ENCODE results near the gene MAD1L1.

Gene MAD1L1

GRCh38 chr7:2253525-2254244, 20.9 kb upstream of the MAD1L1 start:
- peaks cover 11% of the 10 kb centered on the region for H3K36me3 ChIP-seq

GRCh38 chr7:2253021-2253420, 20.3 kb upstream of the MAD1L1 start:
- Histone ChIP-seq H3K4me3 (ENCODE audit: low read depth in 1 of 2, low read length in 1 of 2) (no peak overlapping the region), H3K27me3 (no peaks in the 10 kb centered on the region), H3K27ac (no peak overlapping the region), H3K36me3 (peaks cover 11% of the 10 kb centered on the region), H3K4me1 (ENCODE audit: control insufficient read depth in 1 of 2, insufficient read depth in 1 of 2, low read depth in 1 of 2, low read length in 1 of 2) (peaks cover 12 to 15% of the 10 kb centered on the region in 2 experiments), H3K9me3 (no peaks in the 10 kb centered on the region)
- TF ChIP-seq CTCF (IDR thresholded peaks at IDR 0.05): no peak

More at GRCh38 chr7:2253525-2254244, 20.9 kb upstream of the MAD1L1 start:
- Histone ChIP-seq H3K4me3 (ENCODE audit: low read depth in 1 of 2, low read length in 1 of 2) (no peak overlapping the region), H3K4me1 (ENCODE audit: control insufficient read depth in 1 of 2, insufficient read depth in 1 of 2, low read depth in 1 of 2, low read length in 1 of 2) (peaks cover 11 to 14% of the 10 kb centered on the region in 2 experiments), H3K27ac (no peak overlapping the region), H3K9me3 (no peaks in the 10 kb centered on the region), H3K27me3 (no peaks in the 10 kb centered on the region)
- TF ChIP-seq CTCF (IDR thresholded peaks at IDR 0.05): no peak

GRCh38 chr7:2251841-2252771, 19.4 kb upstream of the MAD1L1 start:
- H3K36me3 ChIP-seq: peaks cover 11% of the 10 kb centered on the region
- no peak for TF ChIP-seq CTCF (IDR thresholded peaks at IDR 0.05)

GRCh38 chr7:2251381-2251780, 18.6 kb upstream of the MAD1L1 start:
- Histone ChIP-seq H3K27me3 (no peaks in the 10 kb centered on the region), H3K4me1 (ENCODE audit: control insufficient read depth in 1 of 2, insufficient read depth in 1 of 2, low read depth in 1 of 2, low read length in 1 of 2) (peaks cover 13 to 18% of the 10 kb centered on the region in 2 experiments), H3K4me3 (ENCODE audit: low read depth in 1 of 2, low read length in 1 of 2) (no peak overlapping the region), H3K27ac (no peak overlapping the region), H3K9me3 (no peaks in the 10 kb centered on the region), H3K36me3 (peaks cover 4% of the 10 kb centered on the region)
- TF ChIP-seq CTCF (IDR thresholded peaks at IDR 0.05): no peak

More at GRCh38 chr7:2251841-2252771, 19.4 kb upstream of the MAD1L1 start:
- H3K27ac ChIP-seq: no peak overlapping the region
- peaks cover 12 to 15% of the 10 kb centered on the region in 2 experiments for H3K4me1 ChIP-seq (ENCODE audit: control insufficient read depth in 1 of 2, insufficient read depth in 1 of 2, low read depth in 1 of 2, low read length in 1 of 2)
- no peaks in the 10 kb centered on the region for H3K27me3 ChIP-seq
- H3K9me3 ChIP-seq: no peaks in the 10 kb centered on the region
- no peak overlapping the region for H3K4me3 ChIP-seq (ENCODE audit: low read depth in 1 of 2, low read length in 1 of 2)

- H3K27me3 ChIP-seq: no peaks in the 10 kb centered on the region
- peaks cover 17 to 24% of the 10 kb centered on the region in 2 experiments for H3K4me1 ChIP-seq (ENCODE audit: control insufficient read depth in 1 of 2, insufficient read depth in 1 of 2, low read depth in 1 of 2, low read length in 1 of 2)
- H3K36me3 ChIP-seq: no peaks in the 10 kb centered on the region
- TF ChIP-seq CTCF (IDR thresholded peaks at IDR 0.05): no peak
- no peak overlapping the region for H3K27ac ChIP-seq
- H3K4me3 ChIP-seq (ENCODE audit: low read depth in 1 of 2, low read length in 1 of 2): no peak overlapping the region
- H3K9me3 ChIP-seq: no peaks in the 10 kb centered on the region
These were observed 17.1 kb upstream of the MAD1L1 start for GRCh38 chr7:2249744-2250323.
